Bronchial epithelial cell (primary cell): ENCODE measurements around the gene VAV2. TPM values are rescaled to one million over a fixed set of nuclear protein-coding genes. Genes with fewer than 3 reads are reported as not detected.

Source experiments
- DNase-seq: peaks from one replicate; pipeline ENCODE4 v3.0.0-alpha.2; 2010; ENCODE audit warnings: low read depth
- FAIRE-seq: peaks from 2 replicates; lab custom pipeline; 2011; peaks lifted over from hg19 to GRCh38; lab: Jason Lieb, UNC
- H3K27me3 ChIP-seq: 2 replicates; pipeline ENCODE4 v1.5.1; 2011; ENCODE audit warnings: low read length; ENCODE audit not compliant: control insufficient read depth, insufficient read depth
- H3K36me3 ChIP-seq: 2 replicates; pipeline ENCODE4 v1.5.1; 2011; ENCODE audit warnings: low read length; ENCODE audit not compliant: control insufficient read depth, insufficient read depth
- H3K4me3 ChIP-seq: 2 replicates; pipeline ENCODE4 v1.5.1; 2011; ENCODE audit warnings: mild to moderate bottlenecking, low read depth, low read length, control low read depth
- CTCF ChIP-seq: IDR thresholded peaks from 2 replicates; pipeline ENCODE4 v1.5.1; 2011; ENCODE audit warnings: mild to moderate bottlenecking, moderate library complexity, low read length, control low read depth, inconsistent platforms; ENCODE audit not compliant: insufficient read depth, severe bottlenecking
- total RNA-seq: library from RNA; depleted of rRNA; stranded (reverse); fragments of >200 nt; gene quantifications from 2 replicates; pipeline ENCODE4 v1.2.1, GENCODE V29; 2014

VAV2 gene
- total RNA-seq, 1 donor from 2014 or later = 46.6 TPM

DNA sequence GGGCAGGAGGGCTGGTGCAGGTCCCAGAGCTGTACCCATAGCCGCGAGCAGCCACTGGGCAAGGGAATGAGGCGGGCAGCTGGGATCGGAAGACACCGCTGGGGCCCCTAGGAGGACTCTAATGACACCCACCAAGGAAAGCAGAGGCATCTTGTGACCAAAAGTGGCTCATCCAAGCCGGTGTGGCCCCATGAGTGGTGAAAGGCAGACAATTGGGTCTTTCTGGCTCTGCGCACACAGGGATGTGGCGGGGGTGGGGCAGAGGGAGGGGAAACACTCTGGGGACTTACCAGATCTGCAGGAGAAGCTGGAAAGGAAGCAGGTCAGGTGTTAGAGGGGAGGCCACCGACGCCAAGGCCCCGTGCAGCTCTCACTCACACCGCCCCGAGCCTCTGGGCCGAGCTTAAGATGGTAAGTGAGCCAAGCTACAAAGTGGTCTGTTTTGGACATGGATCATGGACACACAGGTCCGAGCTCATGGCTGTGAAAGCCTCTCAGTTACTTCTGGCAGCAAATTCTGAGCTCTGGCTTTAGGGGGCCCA is 211.6 kb downstream of the VAV2 start:
- Histone ChIP-seq H3K27me3 (no peaks in the 10 kb centered on the region), H3K36me3 (peaks cover 33% of the 10 kb centered on the region), H3K4me3 (no peak overlapping the region)
- no peak for DNase-seq
- FAIRE-seq = no peak
- TF ChIP-seq CTCF = no peak

- TF ChIP-seq CTCF = no peak
- Histone ChIP-seq H3K4me3 (no peak overlapping the region), H3K27me3 (no peaks in the 10 kb centered on the region), H3K36me3 (peaks cover 32% of the 10 kb centered on the region)
- DNase-seq (no peak), FAIRE-seq (no peak)
Observed at GRCh38 chr9:133779516-133780403, 212.4 kb downstream of the VAV2 start.

DNA sequence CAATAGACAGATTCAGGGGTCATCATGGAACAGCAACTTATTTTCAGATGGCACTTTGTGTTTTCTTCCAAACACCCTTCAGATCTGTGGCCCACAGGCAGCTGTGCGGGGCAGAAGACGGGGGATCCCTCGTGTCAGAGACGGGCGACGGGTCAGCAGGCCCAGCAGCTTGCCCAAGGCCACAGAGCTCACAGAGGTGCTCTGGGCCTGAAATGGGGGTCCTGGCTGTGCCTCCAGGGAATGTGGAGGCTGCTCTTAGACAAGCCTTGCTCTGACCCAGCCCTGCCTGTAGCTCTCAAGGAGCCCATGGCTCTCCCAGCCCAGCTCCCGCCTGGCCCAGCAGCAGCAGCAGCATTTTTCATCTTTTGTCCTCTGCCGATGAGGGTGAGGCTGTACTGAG is 213.0 kb downstream of the VAV2 start:
- FAIRE-seq = no peak
- Histone ChIP-seq H3K36me3 (peaks cover 33% of the 10 kb centered on the region), H3K4me3 (no peak overlapping the region), H3K27me3 (no peaks in the 10 kb centered on the region)
- no peak for TF ChIP-seq CTCF
- DNase-seq = no peak

DNA sequence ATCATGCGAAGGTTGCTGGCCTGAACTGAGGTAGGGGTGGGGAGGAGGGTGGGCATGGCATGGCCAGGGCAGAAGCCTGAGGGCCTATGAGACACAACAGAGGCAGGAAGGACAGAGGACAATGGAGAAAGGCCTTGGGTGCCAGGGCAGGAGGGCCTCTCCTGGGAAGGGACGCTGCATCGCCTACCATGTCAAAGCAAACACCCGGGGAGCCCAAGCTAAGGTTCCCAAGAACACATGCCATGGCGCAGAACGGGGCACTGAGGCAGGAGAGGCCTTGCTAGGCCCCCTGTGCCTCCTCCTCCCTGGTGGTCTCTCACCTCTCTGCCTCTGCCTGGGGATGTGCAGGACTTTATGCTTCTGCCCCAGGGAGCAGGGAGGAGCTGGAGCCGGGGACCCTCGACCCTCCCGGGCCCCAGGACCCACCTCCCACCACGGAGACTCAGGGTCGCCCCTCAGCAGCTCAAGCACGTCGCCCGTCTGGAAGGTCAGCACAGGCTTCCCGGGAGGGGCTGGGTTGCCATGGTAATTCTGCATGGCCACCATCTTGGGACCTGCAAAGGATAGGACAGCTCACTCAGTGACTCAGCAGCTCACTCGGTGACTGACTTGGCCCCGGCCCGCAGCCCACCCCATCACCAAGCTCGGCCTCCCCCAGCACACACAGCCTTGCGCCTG is 213.6 kb downstream of the VAV2 start:
- no peak for DNase-seq
- H3K27me3 ChIP-seq = no peaks in the 10 kb centered on the region
- H3K4me3 ChIP-seq = no peak overlapping the region
- FAIRE-seq = no peak
- TF ChIP-seq CTCF = no peak
- peaks cover 32% of the 10 kb centered on the region for H3K36me3 ChIP-seq

GRCh38 chr9:133777871-133778270 is 214.3 kb downstream of the VAV2 start:
- no peak for DNase-seq
- Histone ChIP-seq H3K36me3 (peaks cover 30% of the 10 kb centered on the region), H3K4me3 (no peak overlapping the region), H3K27me3 (no peaks in the 10 kb centered on the region)
- no peak for FAIRE-seq
- no peak for TF ChIP-seq CTCF
